HFFc6 (cell line): Measurements from ENCODE around the gene EFNA2. TPM values are rescaled to one million over a fixed set of nuclear protein-coding genes. Genes with fewer than 3 reads are reported as not detected.
"Not testable (repeated sequence)": the region's sequence is repeated elsewhere in the genome, so short reads cannot be mapped to it uniquely, and the experiment has no call there.

ENCODE experiments used
- DNase-seq: peaks from one replicate; pipeline ENCODE4 v3.0.0-alpha.2; 2018
- H3K27ac Mint-ChIP-seq: 2 replicates; pipeline ENCODE4 v1.8.0; 2020; ENCODE audit warnings: mild to moderate bottlenecking, mixed read lengths
- H3K27me3 Mint-ChIP-seq: 2 replicates; pipeline ENCODE4 v1.8.0; 2021; ENCODE audit warnings: mild to moderate bottlenecking, moderate library complexity, mixed read lengths; ENCODE audit not compliant: insufficient read depth
- H3K36me3 Mint-ChIP-seq: 2 replicates; pipeline ENCODE4 v1.8.0; 2021; ENCODE audit warnings: low read depth, mixed read lengths
- H3K4me1 Mint-ChIP-seq: 2 replicates; pipeline ENCODE4 v1.8.0; 2020; ENCODE audit warnings: low read depth, mixed read lengths
- H3K4me3 Mint-ChIP-seq: 2 replicates; pipeline ENCODE4 v1.8.0; 2020; ENCODE audit warnings: mild to moderate bottlenecking, moderate library complexity, mixed read lengths
- H3K9me3 Mint-ChIP-seq: 2 replicates; pipeline ENCODE4 v1.8.0; 2020; ENCODE audit warnings: mild to moderate bottlenecking, mixed read lengths
- total RNA-seq, 6 experiments: library from RNA; stranded (reverse); fragmentation: NEBNext Ultra II Directional; extraction: Animal tissue kit (Norgen Biotek cat#: 25700); gene quantifications; 2 replicates in 1 of 6; 3 replicates in 5 of 6; pipeline ENCODE4 v1.2.3, GENCODE V29; 2021
- TF ChIP-seq, protein P1 (sequence below): fragments of 200-600 bp; sonication (generic); IDR thresholded peaks from 2 replicates; pipeline ENCODE4 v1.5.0; 2021; ENCODE audit warnings: antibody characterized with exemption, mild to moderate bottlenecking

Gene EFNA2
- total RNA-seq, 6 experiments from 2014 or later: not detected

DNA sequence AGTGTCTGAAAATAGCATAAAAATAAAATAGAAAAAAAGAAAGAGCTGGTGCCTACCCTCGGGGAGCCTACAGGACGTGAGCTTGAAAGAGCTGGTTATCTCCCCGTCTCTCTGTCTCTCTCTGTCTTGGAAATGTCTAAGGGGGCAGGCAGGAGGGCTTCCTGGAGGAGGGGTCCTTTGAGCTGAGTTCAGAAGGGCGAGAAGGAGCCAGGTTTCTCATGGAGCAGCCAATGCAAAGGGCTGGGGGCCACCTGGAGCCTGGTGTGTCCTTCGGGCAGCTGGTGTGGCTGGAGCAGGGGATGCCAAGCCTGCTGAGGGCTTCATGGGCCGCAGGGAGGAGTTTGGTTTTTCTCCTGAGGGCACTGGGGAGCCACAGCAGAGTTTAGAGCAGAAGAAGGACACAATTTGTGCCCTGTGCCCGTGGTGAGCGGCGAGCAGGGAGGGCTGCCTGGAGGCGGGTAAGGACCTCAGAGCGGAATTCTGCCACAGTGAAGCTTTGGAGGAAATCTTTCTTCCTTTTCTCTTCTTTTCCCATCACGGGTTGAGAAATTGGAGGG is 38.7 kb downstream of the EFNA2 start:
- peaks cover 10% of the 10 kb centered on the region for H3K27me3 Mint-ChIP-seq
- H3K4me3 Mint-ChIP-seq: peak overlapping the region; percentile 37; the same call in 1 of the 2 replicates
- H3K36me3 Mint-ChIP-seq: no peaks in the 10 kb centered on the region
- peaks cover 6% of the 10 kb centered on the region; the same call in 1 of the 2 replicates for H3K4me1 Mint-ChIP-seq
- TF ChIP-seq, protein P1, sequence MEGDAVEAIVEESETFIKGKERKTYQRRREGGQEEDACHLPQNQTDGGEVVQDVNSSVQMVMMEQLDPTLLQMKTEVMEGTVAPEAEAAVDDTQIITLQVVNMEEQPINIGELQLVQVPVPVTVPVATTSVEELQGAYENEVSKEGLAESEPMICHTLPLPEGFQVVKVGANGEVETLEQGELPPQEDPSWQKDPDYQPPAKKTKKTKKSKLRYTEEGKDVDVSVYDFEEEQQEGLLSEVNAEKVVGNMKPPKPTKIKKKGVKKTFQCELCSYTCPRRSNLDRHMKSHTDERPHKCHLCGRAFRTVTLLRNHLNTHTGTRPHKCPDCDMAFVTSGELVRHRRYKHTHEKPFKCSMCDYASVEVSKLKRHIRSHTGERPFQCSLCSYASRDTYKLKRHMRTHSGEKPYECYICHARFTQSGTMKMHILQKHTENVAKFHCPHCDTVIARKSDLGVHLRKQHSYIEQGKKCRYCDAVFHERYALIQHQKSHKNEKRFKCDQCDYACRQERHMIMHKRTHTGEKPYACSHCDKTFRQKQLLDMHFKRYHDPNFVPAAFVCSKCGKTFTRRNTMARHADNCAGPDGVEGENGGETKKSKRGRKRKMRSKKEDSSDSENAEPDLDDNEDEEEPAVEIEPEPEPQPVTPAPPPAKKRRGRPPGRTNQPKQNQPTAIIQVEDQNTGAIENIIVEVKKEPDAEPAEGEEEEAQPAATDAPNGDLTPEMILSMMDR: no peak
- DNase-seq: no peak
- no peaks in the 10 kb centered on the region for H3K9me3 Mint-ChIP-seq
- H3K27ac Mint-ChIP-seq: no peak overlapping the region

DNA sequence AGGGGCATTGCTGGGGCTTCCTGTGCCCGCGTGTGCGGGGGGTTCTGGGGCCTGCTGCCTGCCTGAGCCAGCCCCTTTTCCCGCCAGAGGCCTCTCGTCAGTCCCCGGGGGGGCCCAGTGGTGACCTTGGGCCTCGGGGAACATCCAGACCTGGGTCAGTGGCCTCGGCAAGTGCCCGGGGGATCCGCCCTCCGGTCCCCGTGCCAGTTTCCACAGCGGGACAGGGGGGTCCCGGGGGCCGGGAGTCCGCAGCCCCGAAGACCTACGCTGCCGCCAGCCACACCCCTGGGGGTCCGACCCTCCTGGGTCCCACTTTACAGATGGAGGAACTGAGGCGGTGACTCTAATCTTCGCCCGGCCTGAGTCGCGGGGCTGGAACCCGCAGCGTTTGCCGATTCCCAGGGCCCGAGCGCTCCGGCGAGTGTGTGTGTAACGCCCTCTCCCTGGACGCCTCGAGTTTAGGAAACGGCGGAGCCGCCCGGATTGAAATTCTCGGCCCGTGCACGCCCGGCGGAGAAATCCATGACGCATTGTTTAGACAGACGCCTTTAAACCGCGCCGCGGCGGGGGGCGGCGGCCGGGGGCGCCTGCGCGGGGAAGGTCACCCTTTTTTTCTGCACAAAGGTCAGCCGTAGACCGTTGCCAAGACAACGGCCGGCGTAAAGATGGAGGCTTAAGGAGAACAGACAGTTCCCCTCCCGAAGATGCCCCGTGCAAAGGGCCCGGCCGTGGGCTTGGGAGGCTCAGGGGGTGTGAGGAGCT is 39.3 kb downstream of the EFNA2 start:
- Mint-ChIP-seq H3K36me3 (no peaks in the 10 kb centered on the region), H3K27ac (peak overlapping the region; percentile 82), H3K9me3 (no peaks in the 10 kb centered on the region), H3K27me3 (peaks cover 9% of the 10 kb centered on the region), H3K4me3 (peak overlapping the region; percentile 76), H3K4me1 (peaks cover 6% of the 10 kb centered on the region; the same call in 1 of the 2 replicates)
- TF ChIP-seq, protein P1: no peak
- peak; percentile 56 for DNase-seq

DNA sequence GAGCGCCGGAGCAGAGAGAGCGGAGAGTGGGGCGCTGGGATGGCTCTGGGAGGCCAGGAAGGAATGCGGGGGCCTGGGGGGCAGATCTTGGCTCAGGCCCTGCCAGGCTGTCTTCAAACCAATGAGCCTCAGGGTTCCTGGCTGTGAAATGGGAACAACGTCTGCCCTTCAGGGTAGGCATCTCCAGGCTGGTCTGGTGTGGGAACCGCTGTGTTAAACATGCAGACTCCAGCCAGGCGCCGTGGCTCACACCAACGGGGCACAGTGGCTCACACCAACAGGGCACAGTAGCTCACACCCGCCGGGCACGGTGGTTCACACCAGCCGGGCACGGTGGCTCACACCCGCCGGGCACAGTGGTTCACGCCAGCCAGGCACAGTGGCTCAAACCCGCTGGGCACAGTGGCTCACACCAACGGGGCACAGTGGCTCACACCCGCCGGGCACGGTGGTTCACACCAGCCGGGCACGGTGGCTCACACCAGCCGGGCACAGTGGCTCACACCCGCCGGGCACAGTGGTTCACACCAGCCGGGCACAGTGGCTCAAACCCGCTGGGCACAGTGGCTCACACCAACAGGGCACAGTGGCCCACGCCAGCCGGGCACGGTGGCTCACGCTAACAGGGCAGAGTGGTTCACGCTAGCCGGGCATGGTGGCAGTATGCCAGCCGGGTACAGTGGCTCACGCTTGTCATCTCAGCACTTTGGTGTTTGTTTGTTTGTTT is 40.1 kb downstream of the EFNA2 start:
- peaks cover 8% of the 10 kb centered on the region for H3K27me3 Mint-ChIP-seq
- H3K9me3 Mint-ChIP-seq: no peaks in the 10 kb centered on the region
- no peaks in the 10 kb centered on the region for H3K36me3 Mint-ChIP-seq
- peaks cover 6% of the 10 kb centered on the region; the same call in 1 of the 2 replicates for H3K4me1 Mint-ChIP-seq
- H3K27ac Mint-ChIP-seq: peak overlapping the region; percentile 82
- TF ChIP-seq, protein P1: no peak
- no peak for DNase-seq
- H3K4me3 Mint-ChIP-seq: peak overlapping the region; percentile 76

DNA sequence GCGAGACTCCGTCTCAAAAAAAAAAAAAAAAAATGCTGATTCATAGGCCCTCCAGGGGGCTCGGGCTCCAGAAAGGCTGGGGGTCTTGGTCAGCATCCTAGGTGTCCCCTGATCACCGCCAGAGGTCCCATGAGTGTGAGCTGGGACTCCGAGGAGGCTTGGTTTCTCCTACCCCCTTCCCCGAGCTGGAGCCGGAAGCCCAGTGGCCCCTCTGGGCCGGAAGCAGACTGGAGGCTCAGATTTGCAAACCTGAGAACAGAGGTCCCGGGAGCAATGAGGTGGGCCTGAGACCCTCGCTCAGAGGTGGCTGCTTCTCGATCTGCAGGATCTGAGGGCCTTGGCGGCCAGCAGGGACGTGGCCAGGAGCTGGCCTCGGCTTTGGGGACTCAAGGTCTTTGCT is 41.5 kb downstream of the EFNA2 start:
- H3K27ac Mint-ChIP-seq: no peak overlapping the region
- no peaks in the 10 kb centered on the region for H3K9me3 Mint-ChIP-seq
- H3K36me3 Mint-ChIP-seq: no peaks in the 10 kb centered on the region
- peaks cover 6% of the 10 kb centered on the region; the same call in 1 of the 2 replicates for H3K4me1 Mint-ChIP-seq
- H3K4me3 Mint-ChIP-seq: no peak overlapping the region
- TF ChIP-seq, protein P1: no peak
- no peak for DNase-seq
- peaks cover 5% of the 10 kb centered on the region for H3K27me3 Mint-ChIP-seq

DNA sequence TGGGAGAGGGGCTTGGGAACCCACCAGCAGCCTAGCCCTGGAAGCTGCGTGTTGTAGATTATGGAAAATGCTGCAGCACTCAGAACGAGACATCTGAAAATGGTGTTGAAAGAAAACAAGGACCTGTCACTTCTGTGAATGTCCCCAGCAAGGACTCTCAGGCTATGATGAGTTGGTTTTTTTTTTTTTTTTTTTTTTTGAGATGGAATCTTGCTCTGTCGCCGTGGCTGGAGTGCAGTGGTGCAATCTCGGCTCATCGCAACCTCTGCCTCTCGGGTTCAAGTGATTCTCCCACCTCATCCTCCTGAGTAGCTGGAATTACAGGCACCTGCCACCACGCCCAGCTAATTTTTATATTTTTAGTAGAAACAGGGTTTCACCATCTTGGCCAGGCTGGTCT is 46.5 kb downstream of the EFNA2 start:
- H3K9me3 Mint-ChIP-seq, H3K4me1 Mint-ChIP-seq, H3K36me3 Mint-ChIP-seq, H3K4me3 Mint-ChIP-seq, H3K27ac Mint-ChIP-seq, DNase-seq, H3K27me3 Mint-ChIP-seq: not testable (repeated sequence)
